ENCODE data around the gene GPR34.

DNA sequence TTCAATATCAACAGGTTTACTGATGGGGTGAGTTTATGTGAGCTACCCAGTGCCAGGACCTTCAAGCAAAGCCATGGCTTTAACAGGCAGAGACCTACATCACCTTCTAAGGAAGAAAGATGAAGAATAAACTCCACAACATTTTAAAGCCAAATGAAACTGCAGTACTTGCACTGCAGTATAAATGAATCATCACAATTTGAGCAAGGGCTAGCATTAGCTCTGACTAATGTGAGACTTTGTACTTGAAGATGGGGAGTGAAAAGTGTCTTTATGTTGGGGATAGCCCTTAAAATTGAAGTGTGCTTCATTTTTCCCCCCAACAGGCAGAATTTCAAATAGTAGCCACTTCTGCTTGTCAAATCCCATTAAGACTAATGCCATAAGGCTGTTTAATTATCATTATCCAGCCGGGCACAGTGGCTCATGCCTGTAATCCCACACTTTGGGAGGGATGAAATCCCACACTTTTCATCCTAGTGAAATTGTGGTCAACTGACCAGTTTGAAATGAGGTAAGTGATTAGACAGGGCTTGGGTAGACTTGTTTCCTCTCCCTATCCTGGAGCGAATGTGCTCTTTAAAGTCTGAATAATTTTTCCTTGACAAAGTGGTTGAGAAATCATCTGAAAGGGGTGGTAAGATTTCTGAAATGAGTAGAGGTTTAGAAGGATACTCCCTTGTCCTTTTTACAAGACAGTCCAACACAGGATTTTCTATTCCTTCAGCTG is 27.2 kb upstream of the GPR34 start:
- TF ChIP-seq, protein P1, sequence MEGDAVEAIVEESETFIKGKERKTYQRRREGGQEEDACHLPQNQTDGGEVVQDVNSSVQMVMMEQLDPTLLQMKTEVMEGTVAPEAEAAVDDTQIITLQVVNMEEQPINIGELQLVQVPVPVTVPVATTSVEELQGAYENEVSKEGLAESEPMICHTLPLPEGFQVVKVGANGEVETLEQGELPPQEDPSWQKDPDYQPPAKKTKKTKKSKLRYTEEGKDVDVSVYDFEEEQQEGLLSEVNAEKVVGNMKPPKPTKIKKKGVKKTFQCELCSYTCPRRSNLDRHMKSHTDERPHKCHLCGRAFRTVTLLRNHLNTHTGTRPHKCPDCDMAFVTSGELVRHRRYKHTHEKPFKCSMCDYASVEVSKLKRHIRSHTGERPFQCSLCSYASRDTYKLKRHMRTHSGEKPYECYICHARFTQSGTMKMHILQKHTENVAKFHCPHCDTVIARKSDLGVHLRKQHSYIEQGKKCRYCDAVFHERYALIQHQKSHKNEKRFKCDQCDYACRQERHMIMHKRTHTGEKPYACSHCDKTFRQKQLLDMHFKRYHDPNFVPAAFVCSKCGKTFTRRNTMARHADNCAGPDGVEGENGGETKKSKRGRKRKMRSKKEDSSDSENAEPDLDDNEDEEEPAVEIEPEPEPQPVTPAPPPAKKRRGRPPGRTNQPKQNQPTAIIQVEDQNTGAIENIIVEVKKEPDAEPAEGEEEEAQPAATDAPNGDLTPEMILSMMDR (conservative IDR thresholded peaks at IDR 0.05; ENCODE audit: low read length): no peak
- TF ChIP-seq EZH2phosphoT487 (IDR thresholded peaks at IDR 0.05; ENCODE audit: borderline replicate concordance): no peak

Data from Loucy (cell line).